Duodenal mucosa (tissue), 2 donors: Measurements from ENCODE around the gene GRK2.
A peak's percentile ranks its signal among the peaks of the same experiment; 100 is the strongest.

Experiments
- H3K27ac ChIP-seq: one replicate; pipeline ENCODE4 v1.7.0; 2013; ENCODE audit warnings: low read depth, low read length
- H3K27me3 ChIP-seq, 2 donors: one replicate each; pipeline ENCODE4 v1.7.0; 2013; ENCODE audit warnings: low read length in 2 of 2, control low read depth in 1 of 2; ENCODE audit not compliant: insufficient read depth in 2 of 2, control insufficient read depth in 1 of 2
- H3K36me3 ChIP-seq, 2 donors: one replicate each; pipeline ENCODE4 v1.7.0; 2013; ENCODE audit warnings: low read length in 2 of 2, control low read depth in 1 of 2; ENCODE audit not compliant: insufficient read depth in 2 of 2, control insufficient read depth in 1 of 2
- H3K4me1 ChIP-seq, 2 donors: one replicate each; pipeline ENCODE4 v1.7.0; 2013; ENCODE audit warnings: low read length in 2 of 2, control low read depth in 1 of 2; ENCODE audit not compliant: insufficient read depth in 2 of 2, control insufficient read depth in 1 of 2
- H3K4me3 ChIP-seq, 2 donors: one replicate each; pipeline ENCODE4 v1.7.0; 2013; ENCODE audit warnings: low read length in 2 of 2, low read depth in 1 of 2
- H3K9ac ChIP-seq, 2 donors: one replicate each; pipeline ENCODE4 v1.7.0; 2013; ENCODE audit warnings: low read length in 2 of 2, low read depth in 1 of 2
- H3K9me3 ChIP-seq, 2 donors: one replicate each; pipeline ENCODE4 v1.7.0; 2013; ENCODE audit warnings: low read length in 2 of 2, control low read depth in 1 of 2; ENCODE audit not compliant: control insufficient read depth in 1 of 2

The GRK2 gene

DNA sequence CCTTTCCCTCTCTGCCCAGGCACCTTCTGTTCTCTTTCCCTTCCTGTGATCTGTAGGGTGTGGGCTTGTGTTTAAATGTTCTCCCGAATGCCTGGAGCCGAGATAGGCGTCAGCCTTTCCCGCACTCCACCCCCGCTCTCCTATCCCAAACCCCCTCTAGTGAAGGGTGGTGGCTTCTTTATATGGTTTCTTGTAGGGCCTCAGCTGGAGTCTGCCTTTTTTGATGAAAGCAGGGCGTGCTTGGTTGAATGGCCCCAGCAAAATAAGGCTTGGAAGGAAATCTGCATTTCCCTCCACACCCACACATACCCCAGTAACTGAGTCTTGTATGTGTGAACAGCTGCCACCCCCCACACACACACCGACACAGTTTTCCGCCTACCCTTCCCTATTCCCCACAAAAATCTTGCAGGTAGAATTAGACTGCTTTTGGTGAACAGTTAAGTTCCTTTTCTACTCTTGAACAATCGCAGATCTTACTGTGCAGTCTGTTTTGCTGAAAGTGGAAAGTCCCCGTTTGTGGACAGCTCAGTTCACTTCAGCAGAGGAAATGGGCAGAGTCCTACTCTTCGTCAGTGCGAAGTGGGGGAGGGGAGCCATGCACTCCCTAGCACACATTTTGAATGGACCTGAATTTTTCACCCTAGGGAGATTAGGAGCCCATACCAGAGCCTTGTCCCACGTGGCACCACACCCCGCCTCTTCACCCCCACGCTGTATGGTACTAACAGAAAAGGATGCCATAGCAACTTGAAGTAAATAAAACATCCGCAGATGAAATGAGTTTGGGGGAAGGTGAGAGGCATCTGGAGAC lies 25.5 kb upstream of the GRK2 start:
- H3K4me3 ChIP-seq, result peak overlapping the region; percentile 76 to 89
- H3K27me3 ChIP-seq, result no peaks in the 10 kb centered on the region
- H3K9me3 ChIP-seq, result no peaks in the 10 kb centered on the region
- peaks cover 30 to 39% of the 10 kb centered on the region in 2 donors for H3K4me1 ChIP-seq
- H3K36me3 ChIP-seq, result peaks cover 26 to 29% of the 10 kb centered on the region in 2 donors
- peak overlapping the region; percentile 79 to 86 for H3K9ac ChIP-seq
- H3K27ac ChIP-seq, result peak overlapping the region; percentile 88

DNA sequence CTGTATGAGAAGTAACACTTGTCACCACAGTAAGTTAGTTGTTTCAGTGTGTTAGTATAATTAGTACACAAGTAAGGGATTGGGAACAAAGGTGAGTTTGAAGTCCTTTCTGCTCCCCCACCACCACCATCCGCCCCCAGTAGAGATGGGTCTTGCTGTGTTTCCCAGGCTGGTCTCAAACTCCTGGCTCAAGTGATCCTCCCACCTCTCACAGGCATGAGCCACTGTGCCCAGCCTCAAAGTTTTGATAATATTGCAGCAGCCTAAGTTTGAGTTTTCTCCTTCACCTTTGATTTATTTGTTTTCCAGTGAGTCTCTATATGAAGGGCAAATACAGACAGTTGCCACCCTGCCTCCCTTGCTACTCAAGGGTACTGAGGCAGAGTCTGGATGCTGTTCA lies 23.7 kb upstream of the GRK2 start:
- H3K9ac ChIP-seq, result no peak overlapping the region
- H3K27me3 ChIP-seq, result no peaks in the 10 kb centered on the region
- H3K9me3 ChIP-seq, result no peaks in the 10 kb centered on the region
- H3K4me1 ChIP-seq, result peaks cover 30 to 39% of the 10 kb centered on the region in 2 donors
- H3K36me3 ChIP-seq, result peaks cover 32 to 45% of the 10 kb centered on the region in 2 donors
- no peak overlapping the region for H3K27ac ChIP-seq
- no peak overlapping the region for H3K4me3 ChIP-seq

DNA sequence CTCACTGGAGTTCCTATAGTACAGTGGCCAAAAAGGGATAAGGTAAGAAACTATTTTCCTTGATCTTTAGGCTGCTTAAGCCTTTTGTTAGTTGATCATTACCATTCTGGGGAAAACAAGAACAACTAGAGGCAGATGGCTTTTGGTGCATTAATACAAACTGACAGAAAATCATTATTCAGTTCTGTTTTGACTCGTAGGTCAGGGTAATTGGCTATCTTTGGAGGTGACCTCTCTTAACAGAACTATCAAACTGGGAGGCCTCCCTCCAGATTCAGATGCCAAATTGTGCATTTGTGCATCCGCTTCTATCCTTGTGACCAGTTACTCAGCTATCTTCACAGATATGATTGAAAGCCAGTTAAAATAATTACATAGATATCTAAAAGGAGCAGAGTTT lies 23.2 kb upstream of the GRK2 start:
- H3K27me3 ChIP-seq, result no peaks in the 10 kb centered on the region
- peaks cover 30 to 39% of the 10 kb centered on the region in 2 donors for H3K4me1 ChIP-seq
- no peak overlapping the region for H3K9ac ChIP-seq
- H3K36me3 ChIP-seq, result peaks cover 37 to 50% of the 10 kb centered on the region in 2 donors
- H3K9me3 ChIP-seq, result no peaks in the 10 kb centered on the region
- H3K4me3 ChIP-seq, result no peak overlapping the region
- H3K27ac ChIP-seq, result no peak overlapping the region

DNA sequence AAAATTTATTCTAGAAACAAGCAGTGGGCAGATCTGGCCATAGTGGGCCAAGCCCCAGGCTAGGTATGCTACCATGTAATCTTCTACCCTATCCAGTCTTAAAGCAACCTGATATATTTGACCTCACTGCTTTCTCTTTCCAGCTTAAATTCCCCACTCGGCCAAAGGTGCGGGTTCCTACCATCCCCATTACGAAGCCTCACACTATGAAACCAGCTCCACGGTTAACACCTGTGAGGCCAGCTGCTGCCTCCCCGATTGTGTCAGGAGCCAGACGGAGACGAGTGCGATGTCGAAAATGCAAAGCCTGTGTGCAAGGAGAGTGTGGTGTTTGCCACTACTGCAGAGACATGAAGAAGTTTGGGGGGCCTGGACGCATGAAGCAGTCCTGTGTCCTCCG lies 21.2 kb upstream of the GRK2 start:
- H3K4me3 ChIP-seq, result no peak overlapping the region
- H3K9me3 ChIP-seq, result no peaks in the 10 kb centered on the region
- no peak overlapping the region for H3K9ac ChIP-seq
- peaks cover 56 to 70% of the 10 kb centered on the region in 2 donors for H3K36me3 ChIP-seq
- no peaks in the 10 kb centered on the region for H3K27me3 ChIP-seq
- no peak overlapping the region for H3K27ac ChIP-seq
- H3K4me1 ChIP-seq, result peaks cover 21 to 26% of the 10 kb centered on the region in 2 donors

DNA sequence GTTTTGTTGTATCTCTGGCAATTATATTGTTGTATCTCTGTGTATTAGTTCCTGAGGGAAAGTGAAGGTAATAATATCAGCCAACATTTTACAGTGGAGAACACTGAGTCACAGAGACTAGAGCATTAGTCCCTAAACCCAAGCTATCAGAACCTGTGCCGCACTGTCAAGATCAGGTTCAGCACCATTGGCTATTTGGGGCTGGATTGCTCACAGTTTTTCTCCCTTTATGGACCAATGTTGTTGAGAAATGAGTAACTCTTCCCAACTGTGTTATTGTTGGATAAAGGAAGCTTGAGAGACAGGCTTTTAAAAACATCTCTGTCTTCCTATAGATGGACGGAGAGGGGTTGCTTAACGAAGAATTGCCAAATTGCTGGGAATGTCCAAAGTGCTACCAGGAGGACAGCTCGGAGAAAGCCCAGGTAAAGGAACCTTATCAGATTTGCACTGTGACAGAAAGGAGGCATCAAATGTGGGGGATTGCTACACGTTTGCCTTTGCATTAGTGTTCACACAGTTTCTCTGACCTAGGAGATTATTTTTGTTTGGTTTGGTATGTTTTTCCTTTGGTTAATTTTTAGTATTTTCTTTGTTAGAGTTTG lies 18.2 kb upstream of the GRK2 start:
- peaks cover 79 to 97% of the 10 kb centered on the region in 2 donors for H3K36me3 ChIP-seq
- no peak overlapping the region for H3K27ac ChIP-seq
- H3K4me1 ChIP-seq, result peaks cover 0 to 10% of the 10 kb centered on the region in 2 donors
- no peaks in the 10 kb centered on the region for H3K27me3 ChIP-seq
- H3K9me3 ChIP-seq, result no peaks in the 10 kb centered on the region
- no peak overlapping the region for H3K9ac ChIP-seq
- H3K4me3 ChIP-seq, result no peak overlapping the region

DNA sequence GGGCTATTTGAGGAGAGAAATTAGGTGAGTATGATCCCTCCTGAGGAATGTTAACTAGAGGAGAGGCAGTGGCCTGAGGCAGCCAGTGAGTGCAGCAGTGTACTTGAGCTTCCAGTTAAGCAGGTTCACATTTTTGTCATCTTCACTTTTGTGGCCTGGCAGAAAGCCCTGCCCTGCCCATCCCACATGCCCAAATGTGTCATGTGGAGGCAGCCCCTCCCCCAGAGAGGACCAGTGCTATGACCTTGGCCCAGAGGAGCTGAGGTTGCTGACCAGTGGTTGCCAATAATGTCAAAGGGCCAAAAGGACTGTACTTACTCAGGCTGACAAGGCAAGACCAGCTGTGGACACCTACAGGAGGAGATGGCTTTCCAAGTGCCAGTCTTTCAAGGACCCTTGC lies 17.6 kb upstream of the GRK2 start:
- H3K4me1 ChIP-seq, result peaks cover 0 to 13% of the 10 kb centered on the region in 2 donors
- H3K36me3 ChIP-seq, result peaks cover 80 to 97% of the 10 kb centered on the region in 2 donors
- H3K27ac ChIP-seq, result no peak overlapping the region
- H3K27me3 ChIP-seq, result no peaks in the 10 kb centered on the region
- H3K4me3 ChIP-seq, result no peak overlapping the region
- H3K9me3 ChIP-seq, result no peaks in the 10 kb centered on the region
- H3K9ac ChIP-seq, result no peak overlapping the region

DNA sequence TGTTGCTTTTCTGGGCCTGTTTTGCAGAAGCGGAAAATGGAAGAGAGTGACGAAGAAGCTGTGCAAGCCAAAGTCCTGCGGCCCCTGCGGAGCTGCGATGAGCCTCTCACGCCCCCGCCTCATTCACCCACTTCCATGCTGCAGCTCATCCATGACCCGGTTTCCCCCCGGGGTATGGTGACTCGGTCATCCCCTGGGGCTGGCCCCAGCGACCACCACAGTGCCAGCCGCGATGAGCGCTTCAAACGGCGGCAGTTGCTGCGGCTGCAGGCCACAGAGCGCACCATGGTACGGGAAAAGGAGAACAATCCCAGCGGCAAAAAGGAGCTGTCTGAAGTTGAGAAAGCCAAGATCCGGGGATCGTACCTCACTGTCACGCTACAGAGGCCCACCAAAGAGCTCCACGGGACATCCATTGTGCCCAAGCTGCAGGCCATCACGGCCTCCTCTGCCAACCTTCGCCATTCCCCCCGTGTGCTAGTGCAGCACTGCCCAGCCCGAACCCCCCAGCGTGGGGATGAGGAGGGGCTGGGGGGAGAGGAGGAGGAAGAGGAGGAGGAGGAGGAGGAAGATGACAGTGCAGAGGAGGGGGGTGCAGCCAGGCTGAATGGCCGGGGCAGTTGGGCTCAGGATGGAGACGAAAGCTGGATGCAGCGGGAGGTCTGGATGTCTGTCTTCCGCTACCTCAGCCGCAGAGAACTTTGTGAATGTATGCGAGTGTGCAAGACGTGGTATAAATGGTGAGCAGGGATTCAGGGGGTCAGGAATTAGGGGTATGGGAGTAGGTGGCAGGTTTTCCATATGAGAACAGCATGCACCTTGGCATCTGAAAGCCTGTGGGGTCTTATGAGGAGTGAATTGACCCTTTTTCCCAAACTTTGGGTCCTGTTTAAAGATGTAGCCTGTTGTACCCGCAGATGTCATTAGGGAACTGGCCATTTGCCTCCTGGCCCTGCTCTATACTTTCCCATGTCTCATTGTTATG lies 15.9 kb upstream of the GRK2 start:
- no peak overlapping the region for H3K27ac ChIP-seq
- peaks cover 82 to 98% of the 10 kb centered on the region in 2 donors for H3K36me3 ChIP-seq
- H3K9ac ChIP-seq, result no peak overlapping the region
- H3K9me3 ChIP-seq, result no peaks in the 10 kb centered on the region
- peaks cover 0 to 14% of the 10 kb centered on the region in 2 donors for H3K4me1 ChIP-seq
- H3K27me3 ChIP-seq, result no peaks in the 10 kb centered on the region
- H3K4me3 ChIP-seq, result no peak overlapping the region

DNA sequence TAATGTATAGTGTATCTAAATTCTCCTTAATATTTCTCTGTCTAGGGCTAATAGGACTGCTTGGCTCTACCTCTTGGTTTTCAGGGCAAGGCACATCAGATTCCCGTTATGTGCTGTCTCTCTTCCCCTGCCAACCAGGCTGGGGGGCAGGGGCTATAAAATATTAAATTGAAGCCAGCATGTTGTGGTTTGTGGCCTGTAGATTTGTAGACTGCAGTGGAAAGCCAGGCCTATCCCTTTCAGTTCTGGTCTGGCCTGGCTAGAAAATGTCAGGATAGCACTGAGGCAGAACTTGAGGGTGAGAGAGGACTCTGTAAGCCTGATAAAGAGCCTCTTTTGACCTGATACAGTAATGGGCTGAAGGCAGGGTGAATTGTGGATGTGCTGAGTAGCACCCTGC lies 14.4 kb upstream of the GRK2 start:
- Histone ChIP-seq H3K36me3 (peaks cover 77 to 91% of the 10 kb centered on the region in 2 donors), H3K27ac (no peak overlapping the region), H3K9me3 (no peaks in the 10 kb centered on the region), H3K9ac (no peak overlapping the region), H3K4me1 (peaks cover 0 to 14% of the 10 kb centered on the region in 2 donors), H3K4me3 (no peak overlapping the region), H3K27me3 (no peaks in the 10 kb centered on the region)

DNA sequence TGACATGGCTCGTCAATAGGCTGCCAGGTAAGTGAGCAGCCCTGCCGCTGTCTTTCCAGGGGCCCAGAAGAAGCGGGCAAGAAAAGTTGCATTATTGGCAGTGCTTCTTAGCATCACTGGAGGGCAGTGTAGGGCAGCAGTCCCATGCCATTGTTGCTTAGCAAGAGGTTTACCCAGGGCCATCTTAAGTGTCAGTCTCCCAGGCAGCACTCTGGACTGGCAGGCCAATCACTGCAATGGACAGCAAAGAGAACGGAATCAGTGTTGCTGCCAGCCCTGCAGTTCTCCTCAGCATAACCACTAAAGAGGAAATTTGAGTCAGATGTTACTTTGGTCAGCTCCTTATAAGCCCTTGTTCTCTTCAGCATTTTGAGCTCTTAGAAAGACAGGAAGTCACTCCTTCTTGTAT lies 13.4 kb upstream of the GRK2 start:
- Histone ChIP-seq H3K9me3 (no peaks in the 10 kb centered on the region), H3K4me1 (peaks cover 0 to 14% of the 10 kb centered on the region in 2 donors), H3K9ac (no peak overlapping the region), H3K36me3 (peaks cover 73 to 82% of the 10 kb centered on the region in 2 donors), H3K27me3 (no peaks in the 10 kb centered on the region), H3K4me3 (no peak overlapping the region), H3K27ac (no peak overlapping the region)
